SK-N-MC (cell line): ENCODE data around the gene PRIMPOL.

Source experiments
- EZH2 ChIP-seq: fragments of 200-600 bp; sonication (generic); IDR thresholded peaks from one replicate; pipeline ENCODE4 v1.6.1; 2017; ENCODE audit warnings: antibody characterized with exemption
- FOXP2 ChIP-seq: optimal IDR thresholded peaks from 2 replicates; pipeline ENCODE3; 2011; ENCODE audit warnings: mild to moderate bottlenecking, moderate library complexity; ENCODE audit not compliant: insufficient read depth; ENCODE audit errors: extremely low read length, control extremely low read depth
- POLR2AphosphoS5 ChIP-seq: IDR thresholded peaks from 2 replicates; pipeline ENCODE4 v1.6.1; 2012; ENCODE audit warnings: mild to moderate bottlenecking, low read depth, low read length, borderline replicate concordance

- TF ChIP-seq EZH2 (no peak), POLR2AphosphoS5 (no peak), FOXP2 (no peak)
Measured at GRCh38 chr4:184620212-184620867, 29.2 kb upstream of the PRIMPOL start.
